HG03460 (cell line): ENCODE measurements around the gene HPX.

Experiments
- ATAC-seq: cut with Tn5 transposase; IDR thresholded peaks from one replicate; pipeline ENCODE4 v1.9.1; 2021; ENCODE audit not compliant: unreplicated experiment

HPX gene

GRCh38 chr11:6468712-6469495, 28.1 kb upstream of the HPX start:
- peak; percentile 59 for ATAC-seq

GRCh38 chr11:6459099-6459450, 18.3 kb upstream of the HPX start:
- ATAC-seq = no peak

GRCh38 chr11:6458352-6459098, 17.7 kb upstream of the HPX start:
- no peak for ATAC-seq

- no peak for ATAC-seq
These were observed 17.0 kb upstream of the HPX start for GRCh38 chr11:6457581-6458320.

- ATAC-seq = no peak
These were observed 15.7 kb upstream of the HPX start for GRCh38 chr11:6456361-6457073.

GRCh38 chr11:6455070-6455469, 14.3 kb upstream of the HPX start:
- no peak for ATAC-seq

GRCh38 chr11:6453152-6453551, 12.4 kb upstream of the HPX start:
- no peak for ATAC-seq

GRCh38 chr11:6452219-6452618, 11.4 kb upstream of the HPX start:
- no peak for ATAC-seq

- no peak for ATAC-seq
These were observed 7.8 kb upstream of the HPX start for GRCh38 chr11:6448574-6448973.

GRCh38 chr11:6443269-6444003, 2.6 kb upstream of the HPX start:
- ATAC-seq = peak; percentile 84

GRCh38 chr11:6442441-6442840, 1.7 kb upstream of the HPX start:
- ATAC-seq = no peak

GRCh38 chr11:6438979-6439571, 1.7 kb downstream of the HPX start:
- no peak for ATAC-seq

- no peak for ATAC-seq
These were observed 2.8 kb downstream of the HPX start for GRCh38 chr11:6437993-6438392.

GRCh38 chr11:6437423-6437822, 3.4 kb downstream of the HPX start:
- no peak for ATAC-seq

- ATAC-seq = no peak
These were observed 6.7 kb downstream of the HPX start for GRCh38 chr11:6433998-6434660.

GRCh38 chr11:6431861-6432260, 8.9 kb downstream of the HPX start:
- no peak for ATAC-seq

GRCh38 chr11:6427516-6427915, 13.3 kb downstream of the HPX start:
- no peak for ATAC-seq

GRCh38 chr11:6420677-6421076, 20.1 kb downstream of the HPX start:
- no peak for ATAC-seq

GRCh38 chr11:6419009-6419631, 21.7 kb downstream of the HPX start, which contains the start of gene APBB1:
TSS of gene APBB1 (minus strand) at chr11:6419094. CDS start at chr11:6411347, 7,747 bp downstream.
- no peak for ATAC-seq
